Medulla oblongata (tissue), 1 donor: ENCODE results near the gene CTTN.

ENCODE experiments used
- DNase-seq: peaks from one replicate; pipeline ENCODE4 v3.0.0-alpha.2; 2015; ENCODE audit errors: extremely low spot score

CTTN gene

GRCh38 chr11:70409437-70409836 is 11.1 kb downstream of the CTTN start:
- no peak for DNase-seq

GRCh38 chr11:70409871-70410270 is 11.5 kb downstream of the CTTN start:
- no peak for DNase-seq

- peak; percentile 61 for DNase-seq
Measured at GRCh38 chr11:70410276-70411205, 12.2 kb downstream of the CTTN start.

GRCh38 chr11:70411713-70412452 is 13.6 kb downstream of the CTTN start:
- DNase-seq: no peak

GRCh38 chr11:70413151-70413550 is 14.8 kb downstream of the CTTN start:
- no peak for DNase-seq

- no peak for DNase-seq
Measured at GRCh38 chr11:70414341-70415100, 16.2 kb downstream of the CTTN start.

GRCh38 chr11:70415191-70415590 is 16.9 kb downstream of the CTTN start:
- no peak for DNase-seq

- no peak for DNase-seq
Measured at GRCh38 chr11:70415642-70416395, 17.5 kb downstream of the CTTN start.

- DNase-seq: no peak
Measured at GRCh38 chr11:70416881-70417280, 18.6 kb downstream of the CTTN start.

- no peak for DNase-seq
Measured at GRCh38 chr11:70418130-70418529, 19.8 kb downstream of the CTTN start.

- no peak for DNase-seq
Measured at GRCh38 chr11:70419307-70420007, 21.1 kb downstream of the CTTN start.

GRCh38 chr11:70420008-70420464 is 21.7 kb downstream of the CTTN start:
- no peak for DNase-seq

GRCh38 chr11:70420496-70420895 is 22.2 kb downstream of the CTTN start:
- no peak for DNase-seq

- peak; percentile 20 for DNase-seq
Measured at GRCh38 chr11:70421123-70421522, 22.8 kb downstream of the CTTN start.

- DNase-seq: no peak
Measured at GRCh38 chr11:70422692-70423522, 24.6 kb downstream of the CTTN start.

GRCh38 chr11:70423523-70424505 is 25.5 kb downstream of the CTTN start:
- DNase-seq: no peak

GRCh38 chr11:70424765-70425344 is 26.5 kb downstream of the CTTN start:
- no peak for DNase-seq

GRCh38 chr11:70427436-70427835 is 29.1 kb downstream of the CTTN start:
- DNase-seq: no peak
